Psoas muscle (tissue), 8 donors: ENCODE measurements around the gene GSTO2. TPM values are rescaled to one million over a fixed set of nuclear protein-coding genes. Genes with fewer than 3 reads are reported as not detected.

Experiments used
- ATAC-seq, 4 donors: fragments of 200-7000 bp; cut with Tn5 transposase; one replicate each; pipeline ENCODE4 v1.9.1; 2020; ENCODE audit warnings: moderate library complexity in 3 of 4, mild to moderate bottlenecking in 2 of 4
- DNase-seq, 2 donors: peaks; one replicate each; pipeline ENCODE4 v3.0.0-alpha.2; 2020
- H3K27ac ChIP-seq: fragments of 200-600 bp; one replicate; pipeline ENCODE4 v1.8.0; 2022
- H3K27me3 ChIP-seq, 3 donors: fragments of 200-600 bp in 1 of 3; one replicate each; pipeline versions ENCODE4 v1.6.1 to v1.8.0; 2013 to 2022; ENCODE audit warnings: low read length in 2 of 3, mild to moderate bottlenecking in 2 of 3, moderate library complexity in 1 of 3; ENCODE audit not compliant: insufficient read depth in 3 of 3
- H3K36me3 ChIP-seq, 2 donors: fragments of 200-600 bp in 1 of 2; one replicate each; pipeline versions ENCODE4 v1.6.1 to v1.8.0; 2013 to 2022; ENCODE audit warnings: low read depth in 1 of 2, mild to moderate bottlenecking in 1 of 2, moderate library complexity in 1 of 2; ENCODE audit not compliant: insufficient read depth in 1 of 2
- H3K4me1 ChIP-seq: fragments of 200-600 bp; one replicate; pipeline ENCODE4 v1.8.0; 2022
- H3K4me3 ChIP-seq: fragments of 200-600 bp; one replicate; pipeline ENCODE4 v1.8.0; 2022; ENCODE audit warnings: mild to moderate bottlenecking
- H3K9me3 ChIP-seq: fragments of 200-600 bp; one replicate; pipeline ENCODE4 v1.8.0; 2022
- CTCF ChIP-seq: fragments of 200-600 bp; IDR thresholded peaks from one replicate; pipeline ENCODE4 v1.8.0; 2022; ENCODE audit warnings: antibody characterized with exemption
- WGBS, 3 donors: extraction: QIAGEN DNeasy Blood & Tissue Kit; methylation state at CpG; one replicate each; pipeline versions ENCODE4 v1.1.6 to v1.1.7; 2013; 5-methylcytosine and 5-hydroxymethylcytosine counted together
- intact Hi-C, 2 donors: fragments of 100-400 bp; cut with DNase I; formaldehyde crosslinking; loops; one replicate each; pipeline versions ENCODE4 v1.11.0 to v1.14.2; 2022
- polyA plus RNA-seq, 3 donors: library from polyadenylated mRNA; stranded (reverse); fragments of 200-250 nt; gene quantifications; one replicate each; pipeline ENCODE4 v1.2.3, GENCODE V29; 2013
- total RNA-seq, 4 donors: library from RNA; stranded (reverse); fragmentation: NEBNext Ultra II Directional in 2 of 4; extraction: Animal tissue kit (Norgen Biotek cat#: 25700) in 2 of 4; gene quantifications; one replicate each; pipeline versions ENCODE4 v1.2.1 to v1.2.4, GENCODE V29; 2021 to 2023
- donor health status: healthy with polysubstance abuse.
- donor health status: DM: no; HTN: no; CAD: no; lungs with moderate emphysema.
- donor health status: Bipolar disorder and iron deficiency.
- donor health status: healthy.
- donor health status: DM: yes; HTN: yes; CAD: no.
- donor health status: DM: no; HTN: no; CAD: no.
- donor health status: DM: no; HTN: no; CAD: no.
- donor health status: DM: yes; HTN: yes; CAD: no.

Gene GSTO2
- total and polyA plus RNA-seq, 7 donors: 0.23 to 4.6 (median 1.4) TPM

- Histone ChIP-seq H3K4me1 (peaks cover 81% of the 10 kb centered on the region), H3K27me3 (no peaks in the 10 kb centered on the region), H3K27ac (peak overlapping the region; percentile 83), H3K4me3 (peak overlapping the region; percentile 27), H3K9me3 (no peaks in the 10 kb centered on the region), H3K36me3 (peaks cover 0 to 3% of the 10 kb centered on the region in 2 donors)
- intact Hi-C loops: no loop called here
- peak; percentile 71 to 78 for DNase-seq
- WGBS, 3 donors: 24 to 52% (median 27%) methylated on average over 8 of the region's 8 CpGs
- ATAC-seq: peak in 3 of 4 donors; percentile 14 to 46 (median 15)
- TF ChIP-seq CTCF: no peak
Observed at GRCh38 chr10:104330168-104331110, 61.5 kb downstream of the GSTO2 start.

- H3K4me3 ChIP-seq: peak overlapping the region; percentile 15
- H3K27ac ChIP-seq: peak overlapping the region; percentile 83
- H3K4me1 ChIP-seq: peaks cover 80% of the 10 kb centered on the region
- intact Hi-C loops: no loop called here
- H3K9me3 ChIP-seq: no peaks in the 10 kb centered on the region
- ATAC-seq (no peak), DNase-seq (no peak)
- TF ChIP-seq CTCF: no peak
- 54 to 61% (median 60%) methylated on average over 9 of the region's 9 CpGs for WGBS, 3 donors
- H3K36me3 ChIP-seq: peaks cover 0 to 3% of the 10 kb centered on the region in 2 donors
- H3K27me3 ChIP-seq: no peaks in the 10 kb centered on the region
Observed at GRCh38 chr10:104331208-104331838, 62.3 kb downstream of the GSTO2 start.

GRCh38 chr10:104332243-104333031 lies 63.5 kb downstream of the GSTO2 start:
- intact Hi-C loops: no loop called here
- H3K27ac ChIP-seq: peak overlapping the region; percentile 83
- peaks cover 81% of the 10 kb centered on the region for H3K4me1 ChIP-seq
- TF ChIP-seq CTCF: no peak
- no peaks in the 10 kb centered on the region for H3K9me3 ChIP-seq
- no peak overlapping the region for H3K4me3 ChIP-seq
- 71 to 77% (median 76%) methylated on average over 11 of the region's 11 CpGs for WGBS, 3 donors
- ATAC-seq (no peak), DNase-seq (no peak)
- no peaks in the 10 kb centered on the region for H3K27me3 ChIP-seq
- peaks cover 0 to 3% of the 10 kb centered on the region in 2 donors for H3K36me3 ChIP-seq

- H3K4me1 ChIP-seq: peaks cover 76% of the 10 kb centered on the region
- H3K36me3 ChIP-seq: peaks cover 0 to 3% of the 10 kb centered on the region in 2 donors
- TF ChIP-seq CTCF: no peak
- H3K4me3 ChIP-seq: no peak overlapping the region
- peak overlapping the region; percentile 57 for H3K27ac ChIP-seq
- ATAC-seq (no peak), DNase-seq (no peak)
- 74 to 80% (median 76%) methylated on average over 13 of the region's 13 CpGs for WGBS, 3 donors
- H3K27me3 ChIP-seq: no peaks in the 10 kb centered on the region
- intact Hi-C loops: no loop called here
- H3K9me3 ChIP-seq: no peaks in the 10 kb centered on the region
Observed at GRCh38 chr10:104333032-104333727, 64.2 kb downstream of the GSTO2 start.
